Mononuclear cell (primary cell): ENCODE data around the gene GBX1. TPM values are rescaled to one million over a fixed set of nuclear protein-coding genes. Genes with fewer than 3 reads are reported as not detected.

Experiments
- H3K27me3 ChIP-seq: 2 replicates; pipeline ENCODE4 v1.6.0; 2011; ENCODE audit warnings: low read length, control low read depth; ENCODE audit not compliant: insufficient read depth
- H3K4me1 ChIP-seq: 2 replicates; pipeline ENCODE4 v1.5.1; 2011; ENCODE audit warnings: mild to moderate bottlenecking, low read length, control low read depth; ENCODE audit not compliant: insufficient read depth
- H3K4me3 ChIP-seq: 2 replicates; pipeline ENCODE4 v1.5.1; 2011; ENCODE audit warnings: mild to moderate bottlenecking, low read length, moderate library complexity
- H3K9me3 ChIP-seq: 2 replicates; pipeline ENCODE4 v1.5.1; 2011; ENCODE audit warnings: low read depth, mild to moderate bottlenecking, control low read depth, low read length
- total RNA-seq: library from RNA; depleted of rRNA; stranded (reverse); fragments of >200 nt; gene quantifications from one replicate; pipeline ENCODE4 v1.2.3, GENCODE V29; 2012

Gene GBX1
- total RNA-seq, 1 donor = not detected

DNA sequence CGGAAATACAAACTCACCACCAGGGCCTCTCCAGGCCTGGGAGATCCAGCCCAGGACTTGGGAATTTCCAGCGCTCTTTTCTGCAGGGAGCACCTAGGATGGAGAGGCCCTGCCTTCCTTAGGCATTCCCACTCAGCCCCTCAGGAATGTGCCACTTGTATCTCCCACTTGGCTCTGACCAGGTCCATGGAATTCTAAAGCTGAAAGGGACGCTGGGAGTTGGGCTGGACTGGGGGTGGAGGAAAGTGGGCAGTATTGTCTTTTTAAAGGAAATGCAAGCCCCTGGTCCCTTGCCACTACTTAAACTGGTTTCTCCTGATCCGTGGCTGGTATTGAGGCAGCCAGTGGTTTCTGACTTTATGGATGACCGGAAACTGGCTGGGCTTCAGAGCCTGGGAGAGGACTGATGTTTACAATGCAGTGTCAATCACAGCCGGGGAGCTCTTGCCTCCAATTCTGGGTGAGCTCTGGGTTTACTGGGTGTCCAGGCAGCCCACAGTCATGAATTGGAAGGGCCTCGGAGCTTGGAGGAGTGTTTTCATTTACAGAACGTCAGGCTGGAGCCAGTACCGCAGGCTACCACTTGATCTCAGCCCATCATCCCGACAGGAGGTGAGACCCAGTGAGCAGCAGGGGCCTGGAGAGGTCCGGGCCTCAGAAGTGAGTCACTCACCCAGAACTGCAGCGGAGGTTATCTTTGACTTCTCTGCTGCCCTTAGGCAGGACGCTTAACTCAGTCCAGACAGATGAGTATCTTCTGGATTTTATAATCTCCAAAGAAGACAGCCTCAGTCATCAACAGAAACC is 53.9 kb downstream of the GBX1 start:
- Histone ChIP-seq H3K4me1 (peaks cover 4% of the 10 kb centered on the region), H3K27me3 (peaks cover 7% of the 10 kb centered on the region), H3K9me3 (no peaks in the 10 kb centered on the region), H3K4me3 (no peak overlapping the region)

DNA sequence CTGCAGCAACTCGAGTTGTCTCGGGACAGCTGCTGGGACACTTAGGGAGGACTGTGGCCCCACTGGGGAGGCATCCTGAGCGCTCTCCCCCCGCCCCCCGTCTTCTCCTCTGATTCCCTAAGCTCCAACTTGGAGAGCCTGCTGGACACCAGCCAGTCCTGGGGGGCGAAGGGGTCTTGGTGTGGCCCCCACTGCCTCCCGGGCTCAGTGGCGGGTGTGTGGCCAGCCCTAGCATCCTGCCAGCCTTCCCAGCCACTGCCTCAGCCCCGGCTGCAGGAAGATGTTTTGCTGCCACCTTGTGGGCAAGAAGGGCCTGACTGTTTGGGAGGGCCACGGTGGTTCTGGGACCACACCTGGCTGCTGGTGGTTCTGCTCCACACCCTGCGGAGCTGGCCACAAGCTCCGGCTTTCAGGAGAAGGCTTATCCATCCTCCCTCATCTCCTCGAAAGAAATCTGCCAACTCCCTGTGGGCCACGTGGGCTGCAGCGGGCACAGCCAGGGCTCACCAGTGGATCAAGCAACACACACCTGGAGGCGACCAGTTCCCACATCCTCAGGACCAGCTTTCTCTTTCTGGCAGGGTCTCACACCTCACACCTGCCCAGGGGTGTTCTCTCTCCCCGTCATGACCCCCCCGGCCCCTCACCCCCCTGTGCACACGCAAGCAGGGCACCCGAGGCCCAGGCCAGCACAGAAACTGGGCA is 56.4 kb downstream of the GBX1 start:
- H3K9me3 ChIP-seq = no peaks in the 10 kb centered on the region
- H3K4me1 ChIP-seq = peaks cover 4% of the 10 kb centered on the region
- no peak overlapping the region for H3K4me3 ChIP-seq
- H3K27me3 ChIP-seq = peaks cover 7% of the 10 kb centered on the region

DNA sequence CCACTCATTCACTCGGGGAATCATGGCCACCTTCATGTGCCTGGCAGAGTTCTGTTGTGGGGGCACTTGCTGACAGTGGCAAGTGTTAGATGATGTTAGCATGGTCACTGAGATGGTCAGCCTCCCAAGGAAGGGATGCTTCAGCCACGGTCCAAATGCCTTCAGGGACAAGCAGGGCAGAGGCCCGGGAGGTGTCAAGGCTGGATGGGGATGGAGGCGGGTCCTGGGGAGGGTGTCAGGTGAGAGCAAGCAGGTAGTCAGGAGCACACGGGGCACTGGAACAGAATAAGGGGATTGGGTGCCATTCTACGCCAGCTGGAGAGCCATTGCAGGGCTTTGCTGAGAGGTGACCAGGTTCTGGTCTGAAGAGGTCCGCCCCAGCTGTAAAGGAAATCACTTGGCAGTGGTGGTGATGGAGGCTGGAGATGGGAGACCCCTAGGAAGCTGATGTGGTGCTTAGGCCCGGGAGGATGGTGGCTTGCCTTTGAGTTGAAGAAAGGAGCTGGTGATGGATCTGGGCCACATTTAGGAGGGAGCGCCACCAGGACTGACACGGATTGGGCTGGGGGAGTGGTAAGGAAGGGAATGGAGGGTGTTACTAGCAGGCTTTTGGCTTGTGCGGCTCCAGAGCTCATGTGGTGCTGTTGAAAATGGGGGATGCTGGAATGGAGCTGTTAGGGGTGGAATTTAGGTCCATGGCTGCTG is 57.1 kb downstream of the GBX1 start:
- H3K27me3 ChIP-seq = peaks cover 7% of the 10 kb centered on the region
- H3K4me3 ChIP-seq = no peak overlapping the region
- H3K9me3 ChIP-seq = no peaks in the 10 kb centered on the region
- H3K4me1 ChIP-seq = peaks cover 4% of the 10 kb centered on the region

DNA sequence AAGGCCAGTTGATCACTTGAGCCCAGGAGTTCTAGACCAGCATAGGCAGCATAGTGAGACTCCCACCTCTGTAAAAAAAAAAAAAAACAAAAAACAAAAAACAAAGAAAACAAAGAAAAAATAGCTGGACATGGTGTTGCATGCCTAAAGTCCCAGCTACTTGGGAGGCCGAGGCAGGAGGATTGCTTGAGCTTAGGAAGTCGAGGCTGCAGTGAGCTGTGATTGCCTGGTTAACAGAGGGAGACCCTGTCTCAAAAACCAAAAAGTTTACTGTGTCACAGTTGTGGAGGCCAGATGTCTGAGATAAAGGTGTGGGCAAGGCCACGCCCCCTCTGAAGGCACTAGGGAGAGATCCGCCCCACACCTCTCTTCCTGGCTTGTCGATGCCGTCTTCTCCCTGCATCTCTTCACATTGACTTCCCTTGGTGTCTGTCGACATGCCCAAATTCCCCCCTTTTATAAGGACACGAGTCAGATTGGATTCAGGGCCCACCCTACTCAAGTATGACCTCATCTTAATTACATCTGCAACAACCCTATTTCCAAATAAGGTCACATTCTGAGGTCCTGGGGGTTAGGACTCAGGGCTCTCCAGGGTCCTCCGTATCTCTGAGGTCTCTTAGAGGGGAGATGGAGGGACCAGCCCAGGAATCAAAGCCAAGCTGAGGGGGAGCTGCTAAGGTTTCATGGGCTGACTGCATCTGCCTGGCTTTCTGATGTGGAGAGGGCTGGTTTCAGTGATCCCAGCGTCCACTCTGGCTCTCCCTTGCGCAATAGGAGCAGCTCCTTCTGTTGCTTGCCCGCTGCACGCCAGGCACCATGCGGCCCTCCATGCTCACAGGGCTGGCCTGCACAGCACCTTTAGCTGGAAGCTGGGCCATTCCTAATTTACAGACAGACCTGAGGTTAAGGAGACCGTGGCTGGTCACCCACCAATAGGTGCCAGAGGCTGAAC is 58.1 kb downstream of the GBX1 start:
- H3K9me3 ChIP-seq = no peaks in the 10 kb centered on the region
- H3K4me1 ChIP-seq = peaks cover 3% of the 10 kb centered on the region
- H3K4me3 ChIP-seq = no peak overlapping the region
- peaks cover 7% of the 10 kb centered on the region for H3K27me3 ChIP-seq

DNA sequence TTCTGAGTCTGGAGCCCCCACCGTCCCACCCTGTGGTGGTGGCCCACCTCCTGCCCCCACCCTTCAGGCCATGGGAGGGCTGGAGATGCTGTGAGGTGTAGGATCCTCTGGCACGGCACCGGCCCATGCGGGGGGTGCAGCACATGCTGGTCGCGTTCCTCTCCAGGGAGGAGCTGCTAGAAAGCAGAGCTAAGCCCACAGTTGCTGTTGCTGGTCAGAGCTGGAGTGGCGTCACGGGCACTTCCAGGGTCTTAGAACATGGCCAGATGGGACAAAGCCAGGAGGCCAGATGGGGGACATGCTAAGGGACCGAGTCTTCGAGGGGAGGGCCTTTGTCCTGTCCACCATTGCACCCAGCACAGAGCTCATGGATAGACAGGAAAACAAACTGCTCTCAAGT is 59.6 kb downstream of the GBX1 start:
- Histone ChIP-seq H3K9me3 (no peaks in the 10 kb centered on the region), H3K4me1 (no peaks in the 10 kb centered on the region), H3K27me3 (no peaks in the 10 kb centered on the region), H3K4me3 (no peak overlapping the region)

DNA sequence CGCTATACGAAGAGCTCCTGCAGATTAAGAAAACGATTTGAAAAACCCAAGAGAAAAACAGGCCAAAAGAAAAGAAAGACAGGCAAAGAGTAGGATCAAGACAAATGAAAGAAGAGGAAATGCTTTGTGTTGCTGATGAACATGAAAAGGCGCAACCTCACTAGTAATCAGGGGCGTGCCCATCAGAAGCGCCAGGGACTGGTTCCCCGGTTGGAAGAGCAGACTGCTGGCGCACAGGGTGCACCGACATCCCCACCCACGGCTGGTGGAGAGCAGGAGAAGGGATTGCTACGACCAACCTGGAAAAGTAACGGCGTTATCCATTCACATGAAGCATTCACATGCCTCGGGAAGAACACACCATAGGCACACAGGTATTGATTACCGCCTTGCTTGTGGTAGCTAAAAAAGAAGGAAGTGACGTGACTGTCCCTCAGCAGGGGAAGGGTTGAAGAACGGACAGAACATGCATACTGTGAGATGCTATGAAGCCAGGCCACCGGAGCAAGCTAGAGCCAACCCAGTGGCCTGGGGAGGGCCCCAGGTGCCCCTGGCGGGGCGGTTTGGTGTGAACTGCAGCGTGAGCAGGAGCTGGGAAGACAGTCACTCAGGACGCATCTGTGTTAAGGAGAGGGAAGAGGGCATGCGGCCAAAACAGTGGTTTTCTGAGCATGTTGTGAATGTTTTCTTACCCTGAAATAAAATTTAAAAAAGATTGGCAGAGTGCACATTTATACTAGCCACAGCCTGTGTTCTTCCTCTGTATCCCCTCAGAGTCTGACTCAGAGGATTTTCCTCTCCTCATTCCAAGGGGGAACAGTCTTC is 62.9 kb downstream of the GBX1 start:
- H3K9me3 ChIP-seq = no peaks in the 10 kb centered on the region
- H3K4me1 ChIP-seq = no peaks in the 10 kb centered on the region
- H3K4me3 ChIP-seq = no peak overlapping the region
- H3K27me3 ChIP-seq = no peaks in the 10 kb centered on the region

DNA sequence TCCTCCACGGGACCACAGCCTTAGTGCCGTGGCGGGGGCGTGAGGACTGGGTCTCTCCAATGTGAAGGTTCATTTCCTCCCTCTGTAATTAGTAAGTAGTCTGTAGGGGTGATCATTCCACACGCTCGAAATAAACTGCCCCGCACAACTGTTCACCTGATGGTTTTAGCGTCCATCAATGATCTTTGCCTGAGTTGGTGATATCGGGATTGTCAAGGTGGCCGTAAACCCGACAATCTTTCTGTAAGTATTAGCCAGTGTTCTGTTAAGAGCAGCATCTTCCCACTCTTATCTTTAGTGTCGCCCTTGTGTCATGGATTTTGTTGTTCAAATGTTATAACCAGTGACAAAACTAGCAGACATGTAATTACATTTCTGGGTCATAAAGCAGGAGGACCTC is 63.5 kb downstream of the GBX1 start:
- Histone ChIP-seq H3K9me3 (no peaks in the 10 kb centered on the region), H3K4me3 (no peak overlapping the region), H3K27me3 (no peaks in the 10 kb centered on the region), H3K4me1 (no peaks in the 10 kb centered on the region)

DNA sequence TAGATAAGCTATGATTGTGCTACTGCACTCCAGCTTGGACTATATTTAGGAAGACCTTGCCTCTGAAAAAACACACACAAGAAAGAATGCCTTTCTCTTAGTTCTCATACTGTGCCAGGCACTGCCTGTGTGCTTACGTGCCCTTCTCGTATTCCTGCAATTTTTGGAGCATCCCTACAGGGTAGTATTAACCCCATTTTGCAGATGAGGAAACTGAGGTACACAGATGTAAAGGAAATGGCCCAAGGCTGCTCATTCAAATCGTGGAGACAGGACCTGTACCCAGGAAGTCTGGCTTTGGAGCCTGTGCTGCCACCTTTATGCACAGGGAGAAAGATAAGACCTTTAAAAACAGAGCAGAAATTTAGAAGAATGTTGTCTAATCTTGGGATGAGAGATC is 64.5 kb downstream of the GBX1 start:
- Histone ChIP-seq H3K9me3 (no peaks in the 10 kb centered on the region), H3K27me3 (no peaks in the 10 kb centered on the region), H3K4me1 (no peaks in the 10 kb centered on the region), H3K4me3 (no peak overlapping the region)

DNA sequence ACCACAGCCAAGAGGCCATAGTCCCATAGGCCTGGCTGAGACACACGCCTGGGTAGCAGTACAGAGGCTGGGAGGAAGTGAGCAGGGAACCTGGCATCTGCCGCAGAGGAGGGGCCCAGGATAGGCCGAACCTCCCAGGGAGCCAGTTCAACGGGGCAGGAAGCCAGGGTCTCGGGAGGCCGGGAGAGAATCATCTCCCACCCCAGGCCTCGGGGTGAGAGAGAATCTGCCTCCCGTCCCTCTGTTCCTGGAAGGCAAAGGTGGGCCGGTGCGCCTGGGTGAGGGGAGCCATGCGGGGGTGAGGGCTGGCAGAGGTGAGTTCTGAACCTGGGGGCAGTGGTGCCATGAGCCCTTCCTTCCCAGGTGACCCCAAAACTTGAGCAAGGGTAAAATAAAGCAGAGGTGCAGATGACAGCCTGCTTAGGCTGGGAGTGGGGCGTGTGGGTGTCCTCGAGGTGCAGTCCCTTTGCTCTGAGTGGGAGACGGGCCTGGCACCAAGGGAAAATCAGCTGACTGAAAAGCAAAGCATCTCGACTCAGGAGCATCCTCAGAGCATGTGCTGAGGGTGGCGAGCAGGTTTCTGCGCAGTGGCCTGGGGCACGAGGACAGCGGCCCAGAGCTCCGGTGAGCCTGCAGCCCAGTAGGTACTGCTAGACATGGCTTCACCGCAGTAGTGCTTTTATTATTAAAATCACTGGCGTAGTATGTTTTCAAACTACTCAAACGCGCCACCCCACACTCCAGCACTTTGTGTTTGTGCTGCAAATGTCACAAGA is 65.7 kb downstream of the GBX1 start:
- Histone ChIP-seq H3K27me3 (no peaks in the 10 kb centered on the region), H3K9me3 (no peaks in the 10 kb centered on the region), H3K4me3 (no peak overlapping the region), H3K4me1 (no peaks in the 10 kb centered on the region)

DNA sequence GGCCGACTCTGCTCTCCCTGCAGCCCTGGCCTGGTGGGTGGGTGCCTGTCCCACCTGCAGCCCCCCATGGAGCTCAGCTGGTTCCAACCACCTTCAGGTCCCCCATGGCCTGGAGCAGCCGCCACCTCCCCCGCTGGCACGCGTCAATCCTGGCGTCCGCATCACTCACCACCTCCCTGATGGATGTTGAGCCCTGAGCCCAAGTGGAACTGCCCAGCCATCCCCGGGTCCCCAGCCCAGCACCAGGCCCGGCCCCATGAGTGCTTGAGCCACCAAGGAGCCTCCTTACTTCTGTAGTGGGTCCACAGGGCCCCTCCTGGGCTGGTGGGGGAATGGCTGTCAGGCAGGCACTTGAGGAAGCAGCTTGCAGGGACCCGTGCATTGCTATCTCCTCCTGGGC is 66.6 kb downstream of the GBX1 start:
- Histone ChIP-seq H3K9me3 (no peaks in the 10 kb centered on the region), H3K4me3 (no peak overlapping the region), H3K4me1 (no peaks in the 10 kb centered on the region), H3K27me3 (no peaks in the 10 kb centered on the region)

DNA sequence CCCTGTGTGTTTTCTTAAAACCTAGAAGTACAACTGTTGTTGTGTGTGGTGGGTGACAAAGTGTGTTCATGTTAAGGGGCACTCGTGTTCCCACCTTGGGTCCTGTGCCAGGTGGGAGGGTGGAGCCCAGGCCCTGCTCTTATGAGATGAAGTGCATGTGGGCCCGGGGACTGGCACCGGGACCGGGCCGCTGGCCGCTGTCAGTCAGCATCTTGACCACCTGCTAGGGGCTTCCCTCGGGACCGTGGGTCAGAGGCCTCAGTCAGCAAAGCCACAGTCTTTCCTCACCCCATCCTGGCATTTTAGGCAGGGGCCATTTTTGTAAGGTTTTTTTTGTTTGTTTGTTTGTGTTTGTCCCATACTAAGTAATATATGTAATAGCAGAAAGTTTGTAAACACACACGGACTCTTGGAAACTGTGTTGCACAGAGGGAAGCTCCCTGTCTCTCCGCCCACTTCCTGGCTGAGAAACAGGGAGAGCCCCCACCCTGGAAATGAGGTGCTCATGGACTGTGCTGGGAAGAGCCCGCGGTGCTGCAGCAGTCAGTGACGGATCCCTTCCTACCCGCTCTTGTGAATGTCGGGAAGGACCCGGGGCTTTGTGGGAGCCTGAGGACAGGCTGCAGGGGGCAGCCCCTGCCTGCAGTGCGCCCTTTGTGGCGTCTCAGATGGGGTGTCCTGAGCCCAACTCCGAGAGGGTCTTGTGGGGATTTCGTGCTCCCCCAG is 67.8 kb downstream of the GBX1 start:
- H3K9me3 ChIP-seq = no peaks in the 10 kb centered on the region
- no peaks in the 10 kb centered on the region for H3K4me1 ChIP-seq
- H3K27me3 ChIP-seq = no peaks in the 10 kb centered on the region
- H3K4me3 ChIP-seq = no peak overlapping the region
